Naive B cell (primary cell): ENCODE results near the gene SHROOM3. TPM values are rescaled to one million over a fixed set of nuclear protein-coding genes. Genes with fewer than 3 reads are reported as not detected.
A peak's percentile ranks its signal among the peaks of the same experiment; 100 is the strongest.

Experiments used
- ATAC-seq, 2 donors: fragments of 150-1000 bp; cut with Tn5 transposase; 2 replicates each; pipeline ENCODE4 v1.10.0; 2021; ENCODE audit warnings: low read depth in 2 of 2, mild to moderate bottlenecking in 2 of 2, moderate library complexity in 2 of 2
- DNase-seq: peaks from one replicate; pipeline ENCODE4 v3.0.0; 2022
- H3K27ac Mint-ChIP-seq, 6 donors: one replicate each; pipeline ENCODE4 v1.8.0; 2020 to 2022; ENCODE audit warnings: mild to moderate bottlenecking in 6 of 6, mixed read lengths in 6 of 6, moderate library complexity in 5 of 6, inconsistent platforms in 2 of 6
- H3K27me3 Mint-ChIP-seq, 3 donors: one replicate each; pipeline ENCODE4 v1.8.0; 2021 to 2022; ENCODE audit warnings: mixed read lengths in 3 of 3, mild to moderate bottlenecking in 1 of 3
- H3K36me3 Mint-ChIP-seq, 2 donors: one replicate each; pipeline ENCODE4 v1.8.0; 2020 to 2022; ENCODE audit warnings: mixed read lengths in 2 of 2, inconsistent platforms in 1 of 2, mild to moderate bottlenecking in 1 of 2
- H3K4me1 Mint-ChIP-seq, 3 donors: one replicate each; pipeline ENCODE4 v1.8.0; 2020 to 2022; ENCODE audit warnings: mixed read lengths in 3 of 3, inconsistent platforms in 1 of 3, mild to moderate bottlenecking in 1 of 3, moderate library complexity in 1 of 3
- H3K4me3 Mint-ChIP-seq, 8 donors: one replicate each; pipeline ENCODE4 v1.8.0; 2020 to 2022; ENCODE audit warnings: mild to moderate bottlenecking in 8 of 8, mixed read lengths in 8 of 8, moderate library complexity in 8 of 8, inconsistent platforms in 2 of 8
- H3K9me3 Mint-ChIP-seq, 7 donors: one replicate each; pipeline ENCODE4 v1.8.0; 2020 to 2022; ENCODE audit warnings: mixed read lengths in 7 of 7, mild to moderate bottlenecking in 5 of 7, inconsistent platforms in 2 of 7, moderate library complexity in 1 of 7
- polyA plus RNA-seq, 6 donors: library from polyadenylated mRNA; unstranded; fragments of 300-500 nt; fragmentation: Illumina TruSeq; gene quantifications; one replicate each; pipeline ENCODE4 v1.2.3, GENCODE V29; 2021; ENCODE audit warnings: low read depth in 6 of 6

Gene SHROOM3
- polyA plus RNA-seq, 6 donors from 2014 or later, result 0.40 to 0.95 (median 0.69) TPM; not detected in 3

GRCh38 chr4:76780781-76781697 lies 346.0 kb downstream of the SHROOM3 start:
- Mint-ChIP-seq H3K4me1 (no peaks in the 10 kb centered on the region), H3K27me3 (peaks cover 0 to 5% (median 4%) of the 10 kb centered on the region in 3 donors)

GRCh38 chr4:76781698-76782595 lies 346.9 kb downstream of the SHROOM3 start:
- H3K36me3 Mint-ChIP-seq, result no peaks in the 10 kb centered on the region
- DNase-seq, result no peak
- H3K4me3 Mint-ChIP-seq, result no peak overlapping the region
- ATAC-seq, result no peak
- no peaks in the 10 kb centered on the region for H3K4me1 Mint-ChIP-seq
- peaks cover 0 to 8% (median 8%) of the 10 kb centered on the region in 3 donors for H3K27me3 Mint-ChIP-seq
- H3K27ac Mint-ChIP-seq, result no peak overlapping the region
- H3K9me3 Mint-ChIP-seq, result peaks cover 0 to 1% (median 0%) of the 10 kb centered on the region in 7 donors

More at GRCh38 chr4:76780781-76781697, 346.0 kb downstream of the SHROOM3 start:
- ATAC-seq (no peak), DNase-seq (no peak)
- Mint-ChIP-seq H3K4me3 (no peak overlapping the region), H3K36me3 (no peaks in the 10 kb centered on the region), H3K27ac (no peak overlapping the region), H3K9me3 (peaks cover 0 to 2% (median 0%) of the 10 kb centered on the region in 7 donors)

- H3K9me3 Mint-ChIP-seq, result no peaks in the 10 kb centered on the region
- H3K4me3 Mint-ChIP-seq, result no peak overlapping the region
- ATAC-seq (no peak), DNase-seq (no peak)
- H3K27me3 Mint-ChIP-seq, result peaks cover 0 to 8% (median 8%) of the 10 kb centered on the region in 3 donors
- H3K27ac Mint-ChIP-seq, result no peak overlapping the region
- H3K36me3 Mint-ChIP-seq, result no peaks in the 10 kb centered on the region
- H3K4me1 Mint-ChIP-seq, result no peaks in the 10 kb centered on the region
Measured at GRCh38 chr4:76782837-76783236, 347.8 kb downstream of the SHROOM3 start.

- H3K36me3 Mint-ChIP-seq, result no peaks in the 10 kb centered on the region
- DNase-seq (no peak), ATAC-seq (no peak)
- H3K9me3 Mint-ChIP-seq, result no peaks in the 10 kb centered on the region
- peak overlapping the region in 1 of 6 donors; percentile 54 for H3K27ac Mint-ChIP-seq
- H3K27me3 Mint-ChIP-seq, result peaks cover 0 to 8% (median 8%) of the 10 kb centered on the region in 3 donors
- H3K4me1 Mint-ChIP-seq, result no peaks in the 10 kb centered on the region
- no peak overlapping the region for H3K4me3 Mint-ChIP-seq
Measured at GRCh38 chr4:76783836-76784235, 348.8 kb downstream of the SHROOM3 start.

- ATAC-seq (no peak), DNase-seq (no peak)
- H3K9me3 Mint-ChIP-seq, result peaks cover 0 to 4% (median 0%) of the 10 kb centered on the region in 7 donors
- H3K27ac Mint-ChIP-seq, result peak overlapping the region in 1 of 6 donors; percentile 54
- no peaks in the 10 kb centered on the region for H3K4me1 Mint-ChIP-seq
- no peaks in the 10 kb centered on the region for H3K36me3 Mint-ChIP-seq
- no peak overlapping the region for H3K4me3 Mint-ChIP-seq
- H3K27me3 Mint-ChIP-seq, result peaks cover 0 to 8% (median 8%) of the 10 kb centered on the region in 3 donors
Measured at GRCh38 chr4:76784237-76784636, 349.2 kb downstream of the SHROOM3 start.

GRCh38 chr4:76787898-76788297 lies 352.9 kb downstream of the SHROOM3 start:
- Mint-ChIP-seq H3K4me1 (no peaks in the 10 kb centered on the region), H3K27ac (no peak overlapping the region), H3K4me3 (no peak overlapping the region), H3K36me3 (no peaks in the 10 kb centered on the region), H3K9me3 (peaks cover 0 to 4% (median 0%) of the 10 kb centered on the region in 7 donors), H3K27me3 (peaks cover 0 to 8% (median 8%) of the 10 kb centered on the region in 3 donors)
- DNase-seq, result no peak
- ATAC-seq, result no peak

- peaks cover 0 to 8% (median 8%) of the 10 kb centered on the region in 3 donors for H3K27me3 Mint-ChIP-seq
- no peak for ATAC-seq
- H3K27ac Mint-ChIP-seq, result no peak overlapping the region
- H3K9me3 Mint-ChIP-seq, result peaks cover 0 to 4% (median 0%) of the 10 kb centered on the region in 7 donors
- no peaks in the 10 kb centered on the region for H3K36me3 Mint-ChIP-seq
- H3K4me3 Mint-ChIP-seq, result no peak overlapping the region
- H3K4me1 Mint-ChIP-seq, result no peaks in the 10 kb centered on the region
- no peak for DNase-seq
Measured at GRCh38 chr4:76790377-76790776, 355.3 kb downstream of the SHROOM3 start.

- H3K4me3 Mint-ChIP-seq, result no peak overlapping the region
Measured at GRCh38 chr4:76791479-76791878, 356.4 kb downstream of the SHROOM3 start.

GRCh38 chr4:76792418-76792817 lies 357.4 kb downstream of the SHROOM3 start:
- H3K4me3 Mint-ChIP-seq, result no peak overlapping the region
- no peaks in the 10 kb centered on the region for H3K4me1 Mint-ChIP-seq
- no peak overlapping the region for H3K27ac Mint-ChIP-seq
- H3K27me3 Mint-ChIP-seq, result peaks cover 0 to 2% (median under 1%) of the 10 kb centered on the region in 3 donors
- no peaks in the 10 kb centered on the region for H3K36me3 Mint-ChIP-seq
- no peak for ATAC-seq
- H3K9me3 Mint-ChIP-seq, result peaks cover 0 to 6% (median 0%) of the 10 kb centered on the region in 7 donors
- no peak for DNase-seq

More at GRCh38 chr4:76791479-76791878, 356.4 kb downstream of the SHROOM3 start:
- Mint-ChIP-seq H3K36me3 (no peaks in the 10 kb centered on the region), H3K27ac (no peak overlapping the region), H3K4me1 (no peaks in the 10 kb centered on the region), H3K9me3 (peaks cover 0 to 6% (median 0%) of the 10 kb centered on the region in 7 donors), H3K27me3 (no peaks in the 10 kb centered on the region)
- no peak for DNase-seq
- no peak for ATAC-seq

- peaks cover 8 to 14% (median 12%) of the 10 kb centered on the region in 3 donors for H3K27me3 Mint-ChIP-seq
- H3K4me3 Mint-ChIP-seq, result no peak overlapping the region
- peaks cover 0 to 2% (median 0%) of the 10 kb centered on the region in 7 donors for H3K9me3 Mint-ChIP-seq
- H3K4me1 Mint-ChIP-seq, result no peaks in the 10 kb centered on the region
- DNase-seq, result no peak
- ATAC-seq, result no peak
- no peak overlapping the region for H3K27ac Mint-ChIP-seq
- no peaks in the 10 kb centered on the region for H3K36me3 Mint-ChIP-seq
Measured at GRCh38 chr4:76795243-76795642, 360.2 kb downstream of the SHROOM3 start.

GRCh38 chr4:76799140-76799539 lies 364.1 kb downstream of the SHROOM3 start:
- DNase-seq, result no peak
- no peaks in the 10 kb centered on the region for H3K36me3 Mint-ChIP-seq
- H3K4me1 Mint-ChIP-seq, result no peaks in the 10 kb centered on the region
- H3K27me3 Mint-ChIP-seq, result peaks cover 15 to 25% (median 22%) of the 10 kb centered on the region in 3 donors
- no peak overlapping the region for H3K4me3 Mint-ChIP-seq
- H3K27ac Mint-ChIP-seq, result peak overlapping the region in 1 of 6 donors; percentile 15
- no peak for ATAC-seq
- H3K9me3 Mint-ChIP-seq, result peaks cover 0 to 2% (median 0%) of the 10 kb centered on the region in 7 donors

- ATAC-seq (no peak), DNase-seq (no peak)
- Mint-ChIP-seq H3K36me3 (no peaks in the 10 kb centered on the region), H3K27me3 (peaks cover 21 to 30% (median 22%) of the 10 kb centered on the region in 3 donors), H3K9me3 (peaks cover 0 to 2% (median 0%) of the 10 kb centered on the region in 7 donors), H3K27ac (no peak overlapping the region), H3K4me3 (no peak overlapping the region), H3K4me1 (no peaks in the 10 kb centered on the region)
Measured at GRCh38 chr4:76799718-76800117, 364.7 kb downstream of the SHROOM3 start.

GRCh38 chr4:76800902-76801301 lies 365.9 kb downstream of the SHROOM3 start:
- H3K27me3 Mint-ChIP-seq, result peaks cover 22 to 30% (median 22%) of the 10 kb centered on the region in 3 donors
- H3K27ac Mint-ChIP-seq, result no peak overlapping the region
- H3K36me3 Mint-ChIP-seq, result no peaks in the 10 kb centered on the region
- no peak overlapping the region for H3K4me3 Mint-ChIP-seq
- H3K4me1 Mint-ChIP-seq, result no peaks in the 10 kb centered on the region
- ATAC-seq, result no peak
- H3K9me3 Mint-ChIP-seq, result peaks cover 0 to 2% (median 0%) of the 10 kb centered on the region in 7 donors
- DNase-seq, result no peak
